GM18867 (cell line): Measurements from ENCODE around the gene TFPI2.

Experiments used
- ATAC-seq: cut with Tn5 transposase; IDR thresholded peaks from one replicate; pipeline ENCODE4 v1.9.1; 2021; ENCODE audit warnings: mild to moderate bottlenecking, moderate library complexity; ENCODE audit not compliant: unreplicated experiment

Gene TFPI2

DNA sequence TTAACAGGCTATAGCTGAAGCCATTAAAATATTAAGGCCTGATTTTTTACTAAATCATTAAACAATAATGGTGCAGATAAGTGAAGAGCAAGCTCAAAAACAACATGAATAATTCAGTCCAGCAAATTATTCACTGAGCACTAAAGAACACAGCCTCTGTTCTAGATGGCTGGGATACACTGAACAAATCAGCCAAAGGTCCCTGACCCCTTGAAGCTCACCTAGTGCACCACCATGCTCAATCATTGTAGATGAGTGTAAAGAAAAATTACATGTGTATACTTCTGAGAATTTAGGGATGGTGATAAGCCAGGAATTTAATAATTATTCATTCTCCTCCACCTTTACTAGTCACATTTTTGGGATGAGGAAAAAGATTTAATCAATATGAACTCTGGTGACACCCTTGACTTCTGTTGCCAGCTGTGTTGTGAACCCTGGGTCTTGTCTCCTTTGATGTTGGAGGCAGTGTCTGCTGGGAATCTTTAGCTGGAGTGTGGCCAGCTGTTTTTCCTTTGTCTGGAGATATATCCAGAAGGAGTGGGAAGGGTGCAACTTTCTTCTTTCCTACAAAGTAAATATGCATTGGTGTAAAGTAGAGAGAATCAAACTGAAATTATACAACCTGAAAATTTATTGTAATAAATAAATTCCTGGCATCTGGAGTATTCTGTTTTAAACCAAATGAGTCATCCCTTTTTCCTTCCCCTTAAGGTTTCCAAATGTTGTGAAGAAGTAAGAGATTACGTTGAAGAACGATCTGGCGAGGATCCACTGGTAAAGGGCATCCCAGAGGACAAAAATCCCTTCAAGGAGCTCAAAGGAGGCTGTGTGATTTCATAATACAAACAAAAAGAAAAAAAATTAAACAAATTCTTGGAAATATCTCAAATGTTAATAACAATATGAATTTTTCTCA, 19.8 kb upstream of the TFPI2 start:
- no peak for ATAC-seq

GRCh38 chr7:93906267-93906666, 15.7 kb upstream of the TFPI2 start, which contains the start of gene GNGT1:
GNGT1 (plus strand) TSS chr7:93906567; CDS start chr7:93906747, 180 bp downstream.
- no peak for ATAC-seq

- no peak for ATAC-seq
Observed at GRCh38 chr7:93902777-93903423, 12.3 kb upstream of the TFPI2 start.

GRCh38 chr7:93897680-93898079, 7.1 kb upstream of the TFPI2 start:
- ATAC-seq: no peak

DNA sequence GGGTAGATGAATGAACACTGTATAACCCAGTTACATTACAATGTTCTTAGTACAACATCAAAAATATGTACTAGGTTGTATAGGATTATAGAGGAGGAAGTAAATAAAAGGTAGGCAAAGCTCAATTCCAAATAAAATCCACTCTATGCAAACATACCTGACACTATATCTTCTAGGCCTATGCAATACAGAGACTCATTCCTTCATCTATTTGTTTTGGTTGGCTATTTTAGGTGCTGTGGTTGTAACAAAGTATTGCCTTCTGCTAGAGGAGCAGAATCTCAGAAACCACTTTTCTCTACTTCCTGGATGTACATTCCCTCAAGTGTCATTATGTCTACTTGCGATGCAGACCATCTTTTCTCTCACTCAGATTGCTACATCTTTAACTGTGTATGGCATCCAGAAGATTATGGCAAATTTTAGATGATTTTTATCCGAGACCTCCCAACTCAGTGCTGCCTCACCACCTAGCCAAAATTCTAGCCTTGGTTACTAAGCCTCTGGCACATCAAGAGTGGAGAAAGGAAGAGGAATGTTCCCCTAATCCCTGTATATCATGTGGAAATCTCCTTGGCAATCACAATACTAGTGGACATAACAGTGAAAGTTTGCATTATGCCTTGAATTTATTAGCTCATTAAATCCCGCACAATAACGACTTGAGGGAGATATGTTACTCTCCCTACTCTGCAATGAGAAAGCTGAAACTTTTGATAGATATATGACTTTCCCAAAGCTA, 5.5 kb upstream of the TFPI2 start:
- ATAC-seq: no peak

GRCh38 chr7:93894966-93895640, 4.5 kb upstream of the TFPI2 start:
- no peak for ATAC-seq

GRCh38 chr7:93894426-93894825, 3.9 kb upstream of the TFPI2 start:
- no peak for ATAC-seq

GRCh38 chr7:93890041-93890463, 501 bp downstream of the TFPI2 start:
- ATAC-seq: peak; percentile 54

DNA sequence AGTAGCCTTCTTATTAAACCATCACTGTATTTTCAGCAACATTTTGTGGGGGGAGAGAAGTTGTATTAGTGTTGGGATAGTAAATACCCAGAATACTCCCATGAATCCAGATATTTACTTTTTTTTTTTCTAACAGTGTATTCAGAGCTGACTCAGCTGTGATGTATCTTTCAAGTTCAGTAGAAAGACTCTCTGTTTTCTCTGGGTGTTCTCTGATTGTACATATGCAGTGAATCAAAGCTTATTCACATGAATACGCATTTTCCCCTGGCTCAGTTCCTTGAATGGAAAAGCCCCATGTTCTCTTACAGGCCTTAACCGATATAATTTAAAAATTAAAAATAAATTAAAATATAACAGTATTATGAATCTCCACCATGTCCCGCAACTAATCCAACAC, 1.3 kb downstream of the TFPI2 start:
- no peak for ATAC-seq

- no peak for ATAC-seq
Observed at GRCh38 chr7:93884541-93884940, 6.0 kb downstream of the TFPI2 start.

DNA sequence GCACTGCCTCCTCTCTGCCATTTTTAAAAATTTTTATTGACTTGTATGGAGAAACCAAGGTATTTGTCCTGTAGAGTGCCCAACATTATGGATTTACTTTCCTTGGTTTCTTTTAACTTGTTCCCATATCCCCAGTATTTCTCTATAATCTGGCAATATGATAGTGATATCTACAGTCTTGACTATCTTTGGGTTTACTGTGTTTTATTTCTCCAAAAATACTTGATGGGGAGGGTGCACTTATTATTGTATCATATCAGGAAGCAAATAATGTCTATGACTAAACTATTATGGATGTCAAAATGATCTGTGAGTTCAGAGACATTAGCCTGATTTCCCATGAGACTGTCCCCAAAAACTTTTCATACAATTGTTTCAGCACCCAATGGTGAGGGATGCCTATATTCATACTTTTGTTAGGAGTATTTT, 6.6 kb downstream of the TFPI2 start:
- no peak for ATAC-seq

DNA sequence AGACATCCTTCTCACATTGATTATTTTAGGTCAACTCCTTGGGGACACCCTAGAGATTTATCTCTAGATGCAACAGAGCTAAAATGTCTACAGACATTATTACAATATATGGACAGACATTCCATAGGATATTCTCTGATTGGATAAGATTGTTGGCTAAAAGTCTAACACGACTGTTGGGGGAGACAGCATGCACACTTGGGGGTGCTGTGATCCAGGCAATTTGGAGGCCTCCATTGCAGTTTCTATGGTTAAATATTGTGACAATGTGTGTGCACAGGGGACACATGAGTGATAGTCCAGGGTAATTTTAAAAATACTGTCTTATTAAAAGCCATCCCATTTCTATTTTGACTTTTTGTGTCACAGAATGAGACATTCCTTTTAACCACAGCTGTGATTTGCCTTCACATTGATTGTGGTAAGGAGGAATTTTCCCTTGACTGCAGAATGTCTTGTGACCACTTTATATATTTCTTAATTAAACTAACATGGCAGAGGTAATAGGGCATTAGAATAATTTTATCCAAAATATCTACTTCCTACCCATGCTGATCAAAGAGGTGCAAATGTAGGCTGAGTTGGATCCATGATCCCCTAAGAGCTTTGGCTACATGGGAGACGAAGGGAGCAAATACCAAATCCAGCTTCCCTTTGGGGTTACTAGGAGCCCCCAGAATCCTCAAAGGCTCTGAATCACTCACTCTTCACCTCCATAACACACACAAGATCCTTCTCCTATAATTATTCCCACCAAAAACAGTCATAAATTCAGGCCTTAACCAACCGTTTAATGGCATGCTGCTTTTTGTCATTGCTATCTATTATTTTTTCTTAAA, 7.3 kb downstream of the TFPI2 start:
- peak; percentile 40 for ATAC-seq

GRCh38 chr7:93882468-93882867, 8.1 kb downstream of the TFPI2 start:
- ATAC-seq: no peak

DNA sequence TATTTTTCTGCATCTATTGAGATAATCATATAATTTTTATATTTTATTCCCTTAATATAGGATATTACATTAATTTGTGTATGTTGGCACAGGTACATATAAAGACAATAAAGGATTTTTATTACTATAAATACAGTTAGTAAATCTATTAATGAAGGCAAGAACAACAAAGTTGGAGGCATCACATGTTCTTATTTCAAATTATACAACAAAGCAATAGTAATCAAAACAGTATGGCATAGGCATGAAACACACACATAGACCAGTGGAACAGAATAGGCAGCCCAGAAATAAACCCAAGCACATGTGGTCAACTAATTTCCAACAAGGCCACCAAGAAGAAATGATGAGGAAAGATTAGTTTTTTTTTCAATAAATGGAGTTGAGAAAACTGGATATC, 11.2 kb downstream of the TFPI2 start:
- ATAC-seq: no peak

DNA sequence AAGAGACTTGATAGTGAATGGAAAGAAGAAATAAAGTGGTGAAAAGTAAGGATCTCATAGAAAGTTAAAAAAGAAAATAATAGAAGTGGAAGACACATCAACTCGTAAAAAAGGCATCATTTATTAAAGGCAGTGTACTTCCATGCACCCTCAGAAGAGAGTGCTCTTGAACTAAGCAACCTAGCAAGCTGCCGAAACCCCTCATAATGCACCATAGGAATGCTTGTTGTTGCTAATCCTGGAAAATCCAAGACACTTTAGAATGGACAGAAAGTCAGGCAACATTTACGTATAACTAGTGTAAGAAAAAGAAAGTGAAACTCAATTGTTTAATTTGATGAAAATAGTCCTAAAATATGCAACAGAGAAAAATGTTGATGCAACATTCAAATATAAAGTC, 12.8 kb downstream of the TFPI2 start:
- ATAC-seq: no peak

- no peak for ATAC-seq
Observed at GRCh38 chr7:93873998-93874574, 16.5 kb downstream of the TFPI2 start.

DNA sequence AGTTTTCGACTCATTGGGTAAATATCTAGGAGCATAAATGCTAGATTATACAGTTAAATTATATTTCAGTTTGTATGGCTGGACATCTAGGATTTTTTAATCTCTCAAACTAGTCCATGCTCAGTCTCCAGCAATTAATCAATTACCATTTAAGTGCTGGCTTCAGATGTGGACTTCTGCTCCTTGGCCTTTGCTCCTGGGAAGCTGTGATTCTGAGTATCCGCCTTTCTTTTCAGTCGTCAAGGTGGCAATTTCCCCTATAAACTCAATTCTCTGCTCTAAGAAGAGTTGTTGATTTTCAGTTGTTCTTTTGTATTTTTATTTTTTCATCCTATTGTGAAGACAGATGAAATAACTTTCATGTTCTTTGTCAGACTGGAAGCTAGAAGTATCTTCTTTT, 23.7 kb downstream of the TFPI2 start:
- no peak for ATAC-seq

DNA sequence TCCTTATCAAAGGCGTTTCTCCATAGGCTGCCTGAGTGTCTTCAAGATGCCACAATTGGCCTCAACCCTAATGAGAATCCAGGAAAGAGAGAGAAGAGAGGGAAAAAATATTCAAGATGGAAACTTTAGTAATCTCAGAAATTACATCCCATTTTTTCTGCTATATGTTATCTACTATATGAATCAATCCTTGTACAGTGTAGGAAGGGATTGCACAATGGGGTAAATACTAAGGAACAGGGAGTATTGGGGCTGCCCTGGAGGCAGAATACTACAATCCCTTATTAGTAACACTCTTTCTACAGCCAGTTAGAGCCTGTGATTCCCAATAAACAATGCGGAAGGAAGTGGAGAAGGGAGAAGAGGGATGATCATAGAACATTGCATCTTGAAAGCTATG, 27.9 kb downstream of the TFPI2 start:
- ATAC-seq: no peak

- no peak for ATAC-seq
Observed at GRCh38 chr7:93861325-93861949, 29.1 kb downstream of the TFPI2 start.
